ENCODE measurements around the gene MISP. TPM values are rescaled to one million over a fixed set of nuclear protein-coding genes. Genes with fewer than 3 reads are reported as not detected.

Gene MISP
- total RNA-seq, 1 experiment from 2014 or later: 5.8 TPM

GRCh38 chr19:801861-802497, 51.1 kb downstream of the MISP start:
- intact Hi-C loops (cut with micrococcal nuclease; ENCODE audit: unreplicated experiment) (no loop called here), in situ Hi-C loops (cut with HindIII; ENCODE audit: low pct_unique_long_range_greater_than_20kb, low sequenced_read_pairs) (no loop called here)
- ATAC-seq: no peak
- no peak for DNase-seq (ENCODE audit: low read depth, low spot score)
- TF ChIP-seq SIN3A (IDR thresholded peaks at IDR 0.05; ENCODE audit: borderline replicate concordance, insufficient read depth, low read depth, low read length) (no peak), REST (IDR thresholded peaks at IDR 0.05; ENCODE audit: insufficient read depth in 1 of 2, low read depth in 2 of 2, low read length in 1 of 2) (no peak), POLR2AphosphoS5 (IDR thresholded peaks at IDR 0.05; ENCODE audit: low read depth, low read length) (no peak), TCF7L2 (IDR thresholded peaks at IDR 0.05; ENCODE audit: low read depth, low read length) (no peak), CTCF (IDR thresholded peaks at IDR 0.05) (no peak)
- no TSS peak for BruUV-seq (replicated peaks)
- Histone ChIP-seq H3K27ac (ENCODE audit: low read length) (peak overlapping the region; percentile 89), H3K27me3 (ENCODE audit: control insufficient read depth, insufficient read depth, low read length) (no peaks in the 10 kb centered on the region), H3K4me1 (ENCODE audit: control insufficient read depth, insufficient read depth, low read length) (peaks cover 18% of the 10 kb centered on the region), H3K4me3 (ENCODE audit: low read depth in 2 of 2, low read length in 2 of 2) (peak overlapping the region; percentile 82 to 87), H3K9me3 (ENCODE audit: control insufficient read depth, insufficient read depth, low read depth, low read length) (no peaks in the 10 kb centered on the region), H3K36me3 (ENCODE audit: control insufficient read depth, insufficient read depth, low read length) (peaks cover 16% of the 10 kb centered on the region)
- ChIA-PET POLR2A (no interaction called here), CTCF (interaction anchor here (0.6 kb wide), 1 partner anchor 239 kb away, joined by 3 read pairs; no protein-coding TSS in a partner anchor)

- DNase-seq (ENCODE audit: low read depth, low spot score) (no peak), ATAC-seq (no peak)
- Histone ChIP-seq H3K36me3 (ENCODE audit: control insufficient read depth, insufficient read depth, low read length) (peaks cover 17% of the 10 kb centered on the region), H3K4me3 (ENCODE audit: low read depth in 2 of 2, low read length in 2 of 2) (peak overlapping the region in 1 of 2 experiments; percentile 82; a peak in 1 of 4 replicates), H3K9me3 (ENCODE audit: control insufficient read depth, insufficient read depth, low read depth, low read length) (no peaks in the 10 kb centered on the region), H3K27me3 (ENCODE audit: control insufficient read depth, insufficient read depth, low read length) (no peaks in the 10 kb centered on the region), H3K4me1 (ENCODE audit: control insufficient read depth, insufficient read depth, low read length) (peaks cover 18% of the 10 kb centered on the region), H3K27ac (ENCODE audit: low read length) (peak overlapping the region; percentile 89; the same call in 1 of the 2 replicates)
- no peak for TF ChIP-seq REST (IDR thresholded peaks at IDR 0.05; ENCODE audit: insufficient read depth in 1 of 2, low read depth in 2 of 2, low read length in 1 of 2)
- no peak for TF ChIP-seq POLR2AphosphoS5 (IDR thresholded peaks at IDR 0.05; ENCODE audit: low read depth, low read length)
- TF ChIP-seq SIN3A (IDR thresholded peaks at IDR 0.05; ENCODE audit: borderline replicate concordance, insufficient read depth, low read depth, low read length): no peak
- TF ChIP-seq TCF7L2 (IDR thresholded peaks at IDR 0.05; ENCODE audit: low read depth, low read length): no peak
- TF ChIP-seq CTCF (IDR thresholded peaks at IDR 0.05): no peak
- ChIA-PET POLR2A (no interaction called here), CTCF (interaction anchor here (0.6 kb wide), 1 partner anchor 239 kb away, joined by 3 read pairs; no protein-coding TSS in a partner anchor)
- intact Hi-C loops (cut with micrococcal nuclease; ENCODE audit: unreplicated experiment): no loop called here
- in situ Hi-C loops (cut with HindIII; ENCODE audit: low pct_unique_long_range_greater_than_20kb, low sequenced_read_pairs): no loop called here
- BruUV-seq (replicated peaks): no TSS peak
Measured at GRCh38 chr19:802498-803098, 51.7 kb downstream of the MISP start.

Measured in Panc1 (cell line).